ENCODE data around the gene HCCS.

GRCh38 chrX:11099465-11099864 lies 11.7 kb upstream of the HCCS start:
- TF ChIP-seq POLR2AphosphoS5 (IDR thresholded peaks at IDR 0.05) (no peak), CTCF (IDR thresholded peaks at IDR 0.05) (no peak), EP300 (IDR thresholded peaks at IDR 0.05) (no peak), POLR2A (IDR thresholded peaks at IDR 0.05) (no peak)

All from stomach (tissue), 4 donors.